ENCODE measurements around the gene PNLIPRP3.

PNLIPRP3 gene

DNA sequence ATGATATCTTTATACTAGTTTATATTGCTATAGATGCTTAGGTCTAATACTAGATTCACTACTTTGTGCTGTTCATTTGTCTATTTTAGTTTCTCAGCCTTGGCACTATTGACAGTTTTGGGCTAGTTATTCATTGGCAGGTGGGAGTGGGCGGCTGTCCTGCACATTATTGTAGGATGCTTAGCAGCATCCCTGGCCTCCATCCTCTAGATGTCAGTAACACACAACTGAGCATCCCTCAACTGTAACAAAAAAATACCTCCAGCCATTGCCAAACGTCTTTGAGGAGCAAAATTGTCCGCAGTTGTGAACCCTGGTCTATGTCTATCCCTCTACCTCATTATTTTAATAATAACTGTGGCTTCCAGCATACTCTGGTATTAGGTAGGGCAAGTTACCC lies 83.7 kb downstream of the PNLIPRP3 start:
- DNase-seq: no peak

DNA sequence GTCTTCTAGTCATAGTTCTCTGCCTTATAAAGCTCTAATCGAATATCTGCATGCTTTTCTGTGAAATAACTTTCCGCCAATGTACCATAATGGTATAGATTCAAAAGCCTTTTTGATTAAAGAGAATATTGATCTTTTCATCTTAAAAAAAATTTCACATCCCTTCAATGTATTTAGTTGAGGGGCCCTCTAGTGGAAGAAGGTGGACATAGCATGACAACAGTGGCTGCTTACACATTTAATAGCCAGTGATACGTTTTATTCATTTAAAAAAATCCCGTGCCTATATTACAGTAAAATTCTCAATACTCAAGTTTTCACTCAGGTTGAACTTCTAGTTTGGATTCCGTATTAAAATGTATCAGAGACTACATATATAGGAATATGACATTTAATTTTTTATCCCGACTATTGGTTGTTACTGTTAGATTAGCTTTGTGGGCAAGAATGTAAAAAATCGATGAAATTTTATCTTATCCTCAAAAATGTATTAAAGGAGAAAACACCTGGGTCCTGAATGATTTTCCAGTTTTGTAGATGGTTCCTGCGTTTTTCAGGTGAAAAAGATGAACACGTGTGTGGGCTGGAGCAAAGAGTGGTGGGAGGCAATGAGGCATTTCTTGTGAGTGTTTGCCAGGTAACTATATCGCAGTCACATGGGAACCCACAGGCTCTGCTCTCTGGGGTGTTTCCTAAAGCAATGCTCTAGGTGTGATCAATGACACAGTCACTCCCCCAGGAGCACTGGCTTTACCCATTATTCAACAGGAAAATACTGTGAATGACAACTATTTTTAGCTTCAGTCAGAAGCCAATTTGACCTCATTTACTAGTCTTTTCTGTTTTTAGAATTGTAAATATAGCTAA lies 94.0 kb downstream of the PNLIPRP3 start:
- peak; percentile 66 for DNase-seq

DNA sequence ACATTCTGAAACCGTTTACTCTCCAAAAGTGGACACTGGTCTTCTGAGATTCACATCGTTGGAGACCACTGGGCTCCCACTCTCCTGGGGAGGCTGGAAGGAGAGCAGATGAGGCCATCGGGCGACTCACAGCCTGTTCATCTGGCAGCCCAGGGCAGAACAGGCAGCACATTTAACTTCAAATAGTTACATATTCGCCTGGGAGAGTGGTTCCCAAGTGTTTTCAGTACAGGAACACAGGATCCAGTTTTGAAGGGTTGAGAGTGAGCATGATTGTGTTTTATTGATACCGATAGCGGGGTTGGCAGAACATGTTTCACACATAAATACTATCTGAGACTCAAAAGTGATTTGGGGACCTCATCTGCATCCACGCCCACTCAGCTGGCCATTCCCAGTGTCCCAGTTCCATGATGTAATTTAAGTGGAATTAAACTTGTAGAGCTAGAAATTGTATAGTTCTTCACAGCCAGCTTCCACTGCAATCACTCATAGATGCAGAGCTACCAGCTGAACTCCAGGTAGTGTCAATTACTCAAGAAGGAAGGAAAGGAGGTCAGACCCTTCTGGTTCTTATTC lies 95.2 kb downstream of the PNLIPRP3 start:
- DNase-seq: no peak

DNA sequence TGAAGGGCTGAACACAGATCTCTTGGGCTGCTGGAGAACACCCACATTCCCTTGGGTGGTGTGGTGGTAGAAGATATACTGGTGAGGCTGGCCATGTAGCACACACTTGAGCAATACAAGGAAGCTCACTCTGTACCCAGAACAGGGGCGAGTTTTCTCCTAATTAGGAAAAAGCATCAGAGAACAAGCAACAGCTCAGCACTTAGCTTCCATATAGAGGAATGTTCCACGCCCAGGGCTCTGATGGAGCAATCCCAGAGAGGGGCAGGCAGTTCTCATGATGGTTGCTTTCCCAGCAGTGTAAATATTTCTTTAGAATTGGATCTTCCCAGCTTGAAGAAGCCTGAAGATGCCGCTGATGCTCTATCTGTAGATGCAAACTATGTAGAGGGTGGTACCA lies 97.1 kb downstream of the PNLIPRP3 start:
- no peak for DNase-seq

DNA sequence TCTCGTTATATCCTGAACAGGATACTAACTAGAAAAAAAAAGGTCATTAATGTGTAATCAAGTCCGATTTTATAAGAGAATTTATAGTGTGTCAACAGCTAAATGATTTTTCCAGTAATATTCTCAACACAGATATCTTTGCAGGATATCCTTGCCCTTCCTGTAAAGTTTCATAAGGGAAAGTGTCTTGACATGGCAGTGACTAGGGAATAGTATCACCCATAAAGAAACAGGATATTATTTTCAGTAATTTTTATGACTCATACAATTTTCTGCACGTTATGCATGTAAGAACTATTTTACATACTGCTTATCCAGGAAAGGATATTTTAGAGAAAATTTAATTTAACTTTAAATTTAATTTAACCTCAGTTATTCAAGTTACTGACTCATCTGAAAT lies 98.6 kb downstream of the PNLIPRP3 start:
- no peak for DNase-seq
